Measurements from ENCODE around the gene CLCA1. TPM values are rescaled to one million over a fixed set of nuclear protein-coding genes. Genes with fewer than 3 reads are reported as not detected.
A peak's percentile ranks its signal among the peaks of the same experiment; 100 is the strongest.

CLCA1 gene
- polyA plus RNA-seq, 2 of the 4 experiments (the other 2 are of a cell fraction) = not detected

DNA sequence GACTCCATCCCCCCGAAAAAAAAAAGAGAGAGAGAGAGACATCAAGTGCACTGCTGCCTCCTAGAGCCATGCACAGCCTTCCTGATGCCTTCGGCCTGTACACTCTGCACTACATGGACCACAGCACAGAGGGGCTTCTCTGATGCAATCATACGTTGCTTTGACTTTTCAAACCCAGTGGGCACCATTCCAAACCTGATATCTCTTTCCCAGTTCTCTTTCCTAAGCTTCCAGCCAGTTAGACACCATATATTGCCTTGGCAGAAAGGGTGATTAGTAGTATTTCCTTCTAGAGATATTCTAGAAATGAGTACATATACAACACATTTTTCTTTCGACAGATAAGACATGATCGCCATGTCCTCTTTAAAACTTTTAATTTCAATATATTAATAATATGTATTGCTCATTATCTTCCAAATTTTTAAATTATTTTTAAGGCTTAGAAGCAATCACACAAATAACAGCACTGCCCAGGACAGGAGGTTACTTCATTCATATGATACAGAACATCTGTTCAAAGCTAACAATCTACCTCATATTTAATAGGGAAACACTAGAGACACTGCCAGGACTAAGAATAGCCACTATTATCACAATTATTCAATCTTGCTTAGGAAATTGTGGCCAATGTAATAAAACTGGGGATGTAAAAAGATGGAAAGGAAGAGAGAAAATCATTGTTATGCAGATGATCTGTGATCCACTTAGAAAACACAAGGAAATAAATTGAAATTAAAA, 9.9 kb downstream of the CLCA1 start:
- H3K4me1 ChIP-seq = no peaks in the 10 kb centered on the region
- H3K4me2 ChIP-seq = no peak overlapping the region
- no peak for ATAC-seq
- FAIRE-seq = no peak
- H3K4me3 ChIP-seq = no peak overlapping the region
- no peaks in the 10 kb centered on the region for H3K9me3 ChIP-seq
- CTCF ChIA-PET = no interaction called here
- no peak for DNase-seq (ENCODE audit: low read depth in 1 of 2, low spot score in 1 of 2)
- POLR2A ChIA-PET = no interaction called here
- no peak overlapping the region for H3K27ac ChIP-seq
- WGBS (ENCODE audit: missing lambda C conversion rate) = 64% methylated on average over 5 of the region's 5 CpGs
- TF ChIP-seq RARB (CRISPR knock-in tag; IDR thresholded peaks at IDR 0.05) = no peak

DNA sequence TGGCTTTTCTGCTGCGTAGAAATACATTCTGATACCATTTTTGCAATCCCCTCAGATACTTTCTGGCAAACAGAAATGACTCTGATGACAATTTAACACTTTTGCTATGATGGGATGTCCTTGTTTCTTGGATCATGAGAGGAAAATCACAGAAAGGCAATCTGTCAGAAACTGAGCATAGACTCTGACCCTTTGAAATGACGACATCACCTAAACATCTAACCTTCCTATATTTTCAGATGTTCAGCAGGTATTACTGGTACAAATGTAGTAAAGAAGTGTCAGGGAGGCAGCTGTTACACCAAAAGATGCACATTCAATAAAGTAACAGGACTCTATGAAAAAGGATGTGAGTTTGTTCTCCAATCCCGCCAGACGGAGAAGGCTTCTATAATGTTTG, 13.2 kb downstream of the CLCA1 start:
- ChIA-PET POLR2A (no interaction called here), CTCF (interaction anchor here (1.3 kb wide), 1 partner anchor 7 kb away, joined by 4 read pairs; no protein-coding TSS in a partner anchor)
- Histone ChIP-seq H3K4me3 (no peak overlapping the region), H3K9me3 (no peaks in the 10 kb centered on the region), H3K27ac (no peak overlapping the region), H3K4me1 (no peaks in the 10 kb centered on the region), H3K4me2 (no peak overlapping the region)
- WGBS (ENCODE audit: missing lambda C conversion rate) = 49% methylated on average over 4 of the region's 4 CpGs
- no peak for ATAC-seq
- TF ChIP-seq POLR2AphosphoS2 (conservative IDR thresholded peaks at IDR 0.05; ENCODE audit: low read length) (no peak), RFX5 (IDR thresholded peaks at IDR 0.05) (no peak), EHF (CRISPR knock-in tag; IDR thresholded peaks at IDR 0.05) (no peak), PHF8 (IDR thresholded peaks at IDR 0.05; ENCODE audit: borderline replicate concordance, low read depth) (no peak), POLR2A (IDR thresholded peaks at IDR 0.05; ENCODE audit: low read length) (no peak), SMC3 (IDR thresholded peaks at IDR 0.05) (no peak), FOSB (CRISPR knock-in tag; IDR thresholded peaks at IDR 0.05) (no peak)
- TF ChIP-seq, protein P1, sequence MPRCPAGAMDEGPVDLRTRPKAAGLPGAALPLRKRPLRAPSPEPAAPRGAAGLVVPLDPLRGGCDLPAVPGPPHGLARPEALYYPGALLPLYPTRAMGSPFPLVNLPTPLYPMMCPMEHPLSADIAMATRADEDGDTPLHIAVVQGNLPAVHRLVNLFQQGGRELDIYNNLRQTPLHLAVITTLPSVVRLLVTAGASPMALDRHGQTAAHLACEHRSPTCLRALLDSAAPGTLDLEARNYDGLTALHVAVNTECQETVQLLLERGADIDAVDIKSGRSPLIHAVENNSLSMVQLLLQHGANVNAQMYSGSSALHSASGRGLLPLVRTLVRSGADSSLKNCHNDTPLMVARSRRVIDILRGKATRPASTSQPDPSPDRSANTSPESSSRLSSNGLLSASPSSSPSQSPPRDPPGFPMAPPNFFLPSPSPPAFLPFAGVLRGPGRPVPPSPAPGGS (IDR thresholded peaks at IDR 0.05) = no peak
- FAIRE-seq = no peak
- DNase-seq (ENCODE audit: low read depth in 1 of 2, low spot score in 1 of 2) = no peak

GRCh38 chr1:86487131-86487810, 18.5 kb downstream of the CLCA1 start:
- DNase-seq (ENCODE audit: low read depth in 1 of 2, low spot score in 1 of 2) (no peak), FAIRE-seq (no peak), ATAC-seq (0 out of 6 replicates have a peak, but pooled peaks of 1 of the 2 experiments have one; percentile 19)
- ChIA-PET POLR2A (no interaction called here), CTCF (interaction anchor here (1.0 to 2.4 kb wide), 2 partner anchors 13 to 15 kb away, joined by 4 to 7 read pairs; no protein-coding TSS in a partner anchor)
- TF ChIP-seq, protein P2, sequence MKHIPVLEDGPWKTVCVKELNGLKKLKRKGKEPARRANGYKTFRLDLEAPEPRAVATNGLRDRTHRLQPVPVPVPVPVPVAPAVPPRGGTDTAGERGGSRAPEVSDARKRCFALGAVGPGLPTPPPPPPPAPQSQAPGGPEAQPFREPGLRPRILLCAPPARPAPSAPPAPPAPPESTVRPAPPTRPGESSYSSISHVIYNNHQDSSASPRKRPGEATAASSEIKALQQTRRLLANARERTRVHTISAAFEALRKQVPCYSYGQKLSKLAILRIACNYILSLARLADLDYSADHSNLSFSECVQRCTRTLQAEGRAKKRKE (CRISPR knock-in tag; IDR thresholded peaks at IDR 0.05; ENCODE audit: low read depth) = no peak
- TF ChIP-seq CBX8 (IDR thresholded peaks at IDR 0.05) (no peak), TFCP2L1 (CRISPR knock-in tag; IDR thresholded peaks at IDR 0.05) (no peak), USF2 (IDR thresholded peaks at IDR 0.05) (no peak), ZC3H11A (IDR thresholded peaks at IDR 0.05) (no peak), KDM1A (IDR thresholded peaks at IDR 0.05; ENCODE audit: low read depth) (no peak), TP53 (CRISPR knock-in tag; IDR thresholded peaks at IDR 0.05) (no peak), ESRRA (IDR thresholded peaks at IDR 0.05; ENCODE audit: borderline replicate concordance, low read length) (no peak), CTCF (IDR thresholded peaks at IDR 0.05) (no peak), EHMT2 (IDR thresholded peaks at IDR 0.05; ENCODE audit: low read depth) (no peak), NR3C1 (IDR thresholded peaks at IDR 0.05) (no peak), SREBF2 (IDR thresholded peaks at IDR 0.05) (no peak), HMGXB4 (CRISPR knock-in tag; IDR thresholded peaks at IDR 0.05; ENCODE audit: borderline replicate concordance) (no peak), HEYL (CRISPR knock-in tag; IDR thresholded peaks at IDR 0.05) (no peak), MAX (IDR thresholded peaks at IDR 0.05) (no peak), HOXB13 (CRISPR knock-in tag; IDR thresholded peaks at IDR 0.05; ENCODE audit: low read depth) (no peak), POLR2A (IDR thresholded peaks at IDR 0.05; ENCODE audit: low read length) (no peak), NPAS2 (CRISPR knock-in tag; IDR thresholded peaks at IDR 0.05; ENCODE audit: borderline replicate concordance) (no peak), CHD4 (IDR thresholded peaks at IDR 0.05; ENCODE audit: borderline replicate concordance) (no peak)
- Histone ChIP-seq H3K4me1 (no peaks in the 10 kb centered on the region), H3K4me3 (no peak overlapping the region), H3K27ac (no peak overlapping the region), H3K9me3 (no peaks in the 10 kb centered on the region), H3K4me2 (no peak overlapping the region)
- WGBS (ENCODE audit: missing lambda C conversion rate) = 8% methylated on average over 4 of the region's 4 CpGs

Data from A549 (cell line).